NCI-H1105 treated with DMSO at 0.1 percent for 48 hours (cell line): ENCODE measurements around the gene CNTLN.
"Not testable (repeated sequence)": the region's sequence is repeated elsewhere in the genome, so short reads cannot be mapped to it uniquely, and the experiment has no call there.

Experiments
- DNase-seq: peaks from one replicate; lab custom pipeline; 2025; lab: John Stamatoyannopoulos, UW

CNTLN gene

DNA sequence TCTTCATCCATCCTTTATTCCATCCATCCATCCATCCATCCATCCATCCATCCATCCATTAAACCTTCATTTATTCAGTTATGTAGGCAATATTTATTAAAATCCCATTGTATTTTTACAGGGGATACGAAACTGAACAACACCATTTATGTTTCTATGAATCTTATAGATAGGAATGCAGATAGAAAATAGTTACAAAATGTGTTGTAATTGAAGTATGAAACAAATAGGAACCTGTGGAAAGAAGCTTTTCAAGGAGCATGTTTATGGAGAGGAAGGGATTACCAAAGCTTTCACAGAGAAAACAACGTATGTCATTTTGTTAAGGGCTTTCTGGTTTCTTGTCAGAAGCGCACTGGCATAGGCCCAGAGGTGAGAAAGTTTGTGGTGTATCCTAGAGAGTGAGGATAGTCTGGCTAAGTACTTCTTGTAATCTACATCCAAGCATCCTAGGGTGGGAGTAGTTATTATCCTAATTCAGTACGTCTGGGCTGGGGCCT, 184.0 kb downstream of the CNTLN start:
- DNase-seq = no peak

DNA sequence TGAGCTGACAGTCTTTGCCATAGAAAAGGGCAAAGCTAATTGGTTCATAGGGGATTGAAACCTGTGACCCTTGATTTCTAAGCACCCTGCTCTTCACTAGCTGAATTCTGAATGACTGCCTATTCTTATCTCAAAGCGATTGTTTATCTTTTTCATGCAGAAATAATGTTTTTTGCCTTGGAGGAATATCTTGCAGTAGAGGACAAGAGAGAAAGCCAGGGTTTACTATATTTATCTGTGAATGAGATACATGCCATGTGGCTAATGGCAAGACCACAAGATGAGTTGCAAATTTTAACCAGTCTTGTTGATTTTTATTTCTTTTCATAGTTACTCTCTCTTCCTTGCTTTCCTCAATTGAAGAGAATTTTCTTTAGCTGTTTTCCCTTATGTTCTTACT, 185.0 kb downstream of the CNTLN start:
- DNase-seq = no peak

DNA sequence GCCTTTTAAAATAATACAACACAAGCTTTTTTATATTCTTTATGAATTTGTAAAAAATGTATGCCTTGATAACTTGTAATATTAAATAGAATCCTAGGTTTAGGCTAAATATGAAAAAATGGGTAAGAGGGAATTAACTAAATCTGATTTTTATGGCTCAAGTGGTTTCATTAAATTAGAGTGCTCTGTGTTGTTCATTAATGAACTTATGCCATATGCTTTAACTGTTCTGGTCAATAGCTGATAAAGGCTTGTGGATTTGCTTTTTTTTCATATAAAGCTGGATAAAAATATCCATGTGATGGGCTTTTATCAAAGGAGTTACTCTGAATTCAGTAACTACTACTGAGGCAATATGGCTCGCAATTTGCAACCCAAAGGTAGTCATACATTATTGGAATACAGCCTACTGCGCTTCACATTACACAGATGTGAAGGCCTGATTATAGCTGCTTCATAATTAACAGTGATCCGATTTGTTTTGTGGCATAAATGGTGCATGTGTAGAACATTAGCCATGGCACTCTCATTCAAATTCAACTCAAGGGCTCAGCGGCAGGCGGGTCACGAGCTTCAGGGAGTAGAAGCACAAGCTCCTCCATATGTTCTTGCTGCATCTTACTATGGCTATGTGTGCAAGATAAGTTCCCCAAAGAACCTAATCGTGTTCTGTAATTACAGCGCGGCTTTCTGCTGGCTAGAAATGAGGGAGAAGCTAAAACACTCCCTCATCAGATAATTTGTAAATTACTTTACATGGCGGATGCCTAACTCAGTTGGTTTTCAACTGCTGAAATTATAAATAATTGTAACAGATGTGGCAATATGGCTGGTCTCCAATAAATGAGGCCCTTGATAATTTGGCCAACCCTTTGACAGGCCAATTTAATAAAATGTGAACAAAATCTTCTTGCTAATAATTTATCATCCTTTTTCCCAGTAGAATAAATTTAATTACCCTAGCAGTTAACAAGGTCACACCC, 188.3 kb downstream of the CNTLN start:
- no peak for DNase-seq

DNA sequence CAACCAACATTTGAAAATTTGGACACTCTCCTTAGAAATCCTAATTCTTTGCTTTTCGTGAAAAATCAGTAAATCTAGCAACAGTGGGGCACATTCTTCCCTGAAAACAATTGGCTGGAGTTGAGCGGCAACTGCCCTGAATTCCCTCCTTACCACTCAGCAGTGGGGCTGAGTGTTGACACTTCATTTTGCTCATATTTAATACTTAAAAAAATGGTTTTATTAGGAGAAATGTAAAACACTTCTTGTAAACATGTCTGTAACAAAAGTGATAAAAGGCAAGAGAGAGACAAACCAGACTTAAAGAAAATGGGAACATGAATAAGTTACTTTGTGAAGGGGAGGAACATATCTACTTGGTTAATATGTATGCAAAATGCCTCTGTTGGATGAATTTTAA, 193.5 kb downstream of the CNTLN start:
- no peak for DNase-seq

DNA sequence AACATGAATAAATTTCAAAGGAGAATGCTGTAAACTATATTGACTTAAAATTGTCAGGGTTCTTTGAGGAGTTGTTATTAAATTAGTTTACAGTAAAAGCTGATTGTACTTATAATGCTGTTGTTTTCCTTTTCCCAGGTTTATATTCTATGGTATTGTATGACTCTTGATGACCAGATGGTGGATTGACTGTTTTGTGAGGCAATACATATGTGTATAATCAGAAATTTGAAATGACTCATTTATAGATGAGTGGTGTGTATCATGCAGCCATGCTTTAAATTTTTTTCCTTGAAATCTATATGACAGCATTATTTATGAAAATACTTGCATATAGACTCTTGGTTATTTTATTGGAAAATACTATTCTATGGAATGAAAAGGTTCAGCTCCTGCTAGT, 195.3 kb downstream of the CNTLN start:
- no peak for DNase-seq

DNA sequence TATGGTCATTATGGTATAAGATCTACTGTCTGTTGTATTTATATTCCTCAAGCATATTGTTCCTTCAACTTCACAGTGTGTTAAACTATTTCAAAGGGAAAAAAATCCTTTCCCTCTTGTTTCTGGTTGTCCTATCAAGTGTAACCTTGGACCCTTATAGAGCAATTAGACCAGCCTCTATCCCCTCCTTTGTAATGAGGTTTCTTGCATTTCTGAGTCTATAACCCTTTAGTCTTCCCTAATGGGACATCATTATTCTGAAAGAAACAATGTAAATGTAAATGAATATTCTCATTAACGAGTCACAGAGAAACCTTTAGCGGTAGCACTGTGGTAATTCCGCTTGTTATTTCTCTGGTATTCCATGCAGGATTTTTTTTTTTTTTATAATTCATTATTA, 197.3 kb downstream of the CNTLN start:
- no peak for DNase-seq

DNA sequence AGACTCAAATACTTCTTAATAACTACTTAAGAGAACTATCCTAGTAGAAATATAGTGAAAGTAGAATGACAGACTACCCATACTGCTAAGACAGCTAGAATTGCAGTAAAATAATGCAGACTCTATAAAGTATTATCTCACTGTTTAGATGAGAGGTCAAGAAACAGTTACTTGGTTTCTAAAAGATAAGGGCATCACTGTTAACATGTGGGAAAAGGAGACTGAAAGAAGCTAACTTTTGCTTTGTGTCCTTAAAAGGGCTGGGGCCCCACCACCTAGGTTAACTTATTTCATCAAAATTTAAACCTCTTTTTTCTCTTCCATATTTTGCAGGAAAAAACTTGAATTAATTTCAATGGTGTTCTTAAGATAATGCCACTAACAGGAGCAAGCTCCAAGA, 204.3 kb downstream of the CNTLN start:
- DNase-seq = no peak

DNA sequence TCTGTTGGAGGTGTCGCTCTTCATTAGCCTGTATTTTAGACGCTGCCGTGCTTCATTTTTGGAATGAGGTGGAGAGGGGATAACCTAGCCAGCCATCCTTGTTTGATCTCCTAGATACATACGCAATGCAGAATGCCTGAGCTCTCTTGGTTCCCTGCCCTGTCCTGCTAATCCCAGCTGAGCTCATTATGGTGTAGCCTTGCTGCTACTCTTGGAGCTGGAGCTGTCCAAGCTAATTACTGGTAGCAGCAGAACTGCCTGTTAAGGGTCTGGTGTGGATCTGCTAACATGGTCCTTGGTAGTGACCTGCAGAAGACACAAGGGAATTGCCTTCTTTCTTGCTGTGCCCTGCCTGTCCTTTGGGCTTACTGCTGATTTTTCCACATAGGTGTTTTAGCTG, 207.9 kb downstream of the CNTLN start:
- DNase-seq = no peak

DNA sequence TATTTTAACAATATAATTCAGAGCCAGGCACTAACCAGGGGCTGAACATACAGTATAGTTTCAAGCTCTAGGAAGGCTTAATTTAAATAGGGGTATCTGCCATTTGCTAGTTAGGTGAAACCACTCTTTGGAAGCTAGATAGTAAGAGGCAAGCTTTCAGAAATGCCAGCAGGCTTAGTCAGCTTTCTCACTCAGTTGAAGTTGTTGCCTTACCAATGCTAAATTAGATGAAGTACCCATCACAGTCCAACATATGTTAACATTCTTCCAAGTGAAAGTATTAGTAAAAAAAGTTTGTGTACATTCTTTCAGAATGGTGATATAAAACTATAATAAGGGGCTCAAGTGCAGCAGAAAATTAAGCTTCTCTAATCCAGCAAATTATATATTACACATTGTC, 215.0 kb downstream of the CNTLN start:
- no peak for DNase-seq

DNA sequence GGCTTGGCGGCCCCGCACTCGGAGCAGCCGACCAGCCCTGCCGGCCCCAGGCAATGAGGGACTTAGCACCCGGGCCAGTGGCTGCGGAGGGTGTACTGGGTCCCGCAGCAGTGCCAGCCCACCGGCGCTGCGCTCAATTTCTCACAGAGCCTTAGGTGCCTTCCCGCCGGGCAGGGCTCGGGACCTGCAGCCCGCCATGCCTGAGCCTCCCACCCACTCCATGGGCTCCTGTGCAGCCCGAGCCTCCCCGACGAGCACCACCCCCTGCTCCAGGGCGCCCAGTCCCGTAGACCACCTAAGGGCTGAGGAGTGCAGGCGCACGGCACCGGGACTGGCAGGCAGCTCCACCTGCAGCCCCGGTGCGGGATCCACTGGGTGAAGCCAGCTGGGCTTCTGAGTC, 219.2 kb downstream of the CNTLN start:
- DNase-seq = not testable (repeated sequence)

DNA sequence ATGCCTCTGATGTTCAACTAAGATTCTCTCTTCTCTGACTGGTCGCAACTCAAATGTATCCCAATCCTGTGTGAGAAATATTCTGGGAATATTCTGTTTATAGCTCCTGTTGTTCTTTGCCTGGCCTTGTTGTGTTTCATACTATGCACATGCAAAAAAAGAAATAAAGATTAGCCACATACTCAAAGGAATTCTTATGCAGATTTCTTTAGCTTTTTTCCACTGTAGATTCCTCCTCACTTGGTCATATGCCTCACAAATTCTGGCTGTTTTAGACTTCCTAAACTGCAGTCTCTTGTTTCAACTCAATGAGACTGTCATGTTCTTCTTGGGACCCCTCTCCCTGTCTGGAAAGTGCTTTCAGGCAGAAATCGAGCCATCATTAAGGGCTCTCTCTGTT, 226.5 kb downstream of the CNTLN start:
- no peak for DNase-seq

DNA sequence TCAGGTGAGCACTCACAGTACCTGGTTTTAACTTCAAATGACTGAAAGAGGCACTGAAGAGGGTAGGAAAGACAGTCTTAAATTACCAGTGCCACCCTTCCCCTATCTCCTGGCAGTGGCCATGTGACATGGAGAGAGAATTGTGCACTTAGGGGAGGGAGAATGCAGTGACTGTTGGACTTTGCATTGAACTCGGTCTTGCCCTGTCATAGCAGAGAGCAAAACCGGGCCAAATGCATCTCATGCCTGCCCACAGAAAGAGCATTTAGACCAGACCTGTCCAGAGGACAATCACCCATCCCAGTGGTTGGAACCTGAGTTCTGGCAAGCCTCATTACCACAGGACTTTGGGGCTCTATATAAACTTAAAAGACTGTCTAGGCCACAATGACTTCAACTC, 232.2 kb downstream of the CNTLN start:
- DNase-seq = no peak

DNA sequence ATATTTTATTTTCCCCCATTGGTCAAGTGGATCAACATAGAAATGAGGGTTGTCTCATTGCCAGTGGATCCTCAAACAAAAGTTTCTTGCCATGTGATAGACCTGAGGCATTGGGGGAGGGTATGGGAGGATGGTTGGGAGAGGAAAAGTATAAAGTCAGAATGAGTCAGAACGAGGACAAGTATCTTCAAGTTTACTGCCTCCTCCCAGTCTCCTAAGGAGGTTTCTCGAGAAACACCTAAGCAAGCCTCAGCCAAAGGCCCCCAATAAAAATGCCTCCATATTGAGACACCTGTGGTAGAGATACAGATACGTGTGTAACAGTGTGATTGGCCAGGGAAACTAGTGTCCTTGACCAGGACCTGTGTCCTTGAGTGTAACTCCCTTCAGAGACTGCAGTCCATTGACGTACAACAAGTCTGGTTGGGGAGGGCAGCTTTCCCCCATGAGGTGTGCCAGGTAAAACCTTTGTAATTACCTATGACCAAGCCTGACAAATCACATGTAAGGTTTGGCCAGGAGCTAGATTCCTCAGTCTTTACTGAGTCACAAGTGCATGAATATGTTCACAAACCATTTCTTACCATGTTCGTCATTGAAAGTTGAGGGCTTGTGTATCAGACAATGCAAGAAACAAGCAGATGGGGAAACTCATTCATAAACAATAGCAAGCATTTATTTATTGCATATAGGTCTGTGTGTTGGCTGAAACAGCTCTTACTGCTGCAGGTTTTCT, 245.5 kb downstream of the CNTLN start:
- DNase-seq = no peak

DNA sequence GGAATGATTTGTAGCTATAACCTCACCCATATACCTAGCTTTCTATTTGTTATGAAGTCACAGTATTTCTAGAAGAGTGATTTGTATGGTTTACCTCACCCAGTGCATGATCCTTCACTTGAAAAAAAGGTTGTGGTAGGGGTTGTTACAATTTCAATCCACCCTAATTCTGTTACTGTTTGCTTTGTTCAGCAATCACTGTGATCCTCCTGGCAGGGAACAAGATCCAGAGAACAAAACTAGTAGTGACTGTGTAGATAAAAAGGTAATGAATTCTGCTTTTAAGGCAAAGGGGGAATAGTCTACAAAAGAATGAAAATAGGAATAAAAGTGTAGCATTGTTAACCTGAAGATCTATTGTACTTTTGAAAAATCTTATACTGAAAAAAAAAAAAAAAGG, 252.7 kb downstream of the CNTLN start:
- DNase-seq = no peak

DNA sequence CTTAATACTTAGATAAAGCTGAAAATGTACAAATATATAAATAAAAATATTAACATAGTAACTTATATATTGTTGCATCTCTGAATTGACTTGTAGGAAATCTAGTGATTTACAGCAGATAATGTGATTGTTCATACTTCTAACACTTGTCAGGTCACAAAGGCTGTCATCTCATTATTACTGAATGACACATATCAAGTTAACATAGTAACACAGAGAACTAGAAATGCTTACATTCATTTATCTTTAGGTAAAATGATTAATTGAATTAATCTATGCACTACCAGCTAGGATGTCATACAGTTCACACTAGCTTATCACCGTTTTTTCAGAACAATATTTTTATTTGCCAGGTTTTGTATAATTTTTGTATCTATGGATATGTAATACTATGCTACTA, 254.2 kb downstream of the CNTLN start:
- no peak for DNase-seq

DNA sequence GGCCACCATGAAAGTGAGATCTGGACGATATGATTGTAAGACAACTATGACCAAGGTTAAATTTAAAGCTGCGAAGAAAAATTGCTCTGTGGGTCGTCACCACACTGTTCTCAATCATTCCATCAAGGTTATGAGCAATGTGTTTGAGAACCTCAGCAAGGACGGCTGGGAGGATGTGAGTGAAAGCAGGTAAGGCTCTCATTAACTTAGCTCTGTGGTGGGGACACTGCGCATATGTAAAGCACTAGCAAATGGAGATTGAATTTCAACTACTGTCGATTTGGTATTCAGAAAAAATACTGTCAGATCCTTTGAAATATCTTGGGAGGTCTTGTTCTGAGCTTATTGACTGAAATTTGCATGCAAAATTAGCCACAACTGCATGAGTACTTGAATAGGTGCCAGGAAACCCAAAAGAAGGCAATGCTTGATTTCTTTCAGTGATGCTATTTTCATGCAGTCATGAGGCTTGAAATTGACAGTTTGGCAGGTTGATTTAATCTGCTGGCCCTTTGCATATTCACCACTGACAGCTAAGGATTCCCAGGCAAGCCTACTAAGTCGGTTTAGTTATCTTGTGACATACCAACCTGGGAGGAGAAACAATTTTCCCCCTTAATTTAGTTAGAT, 260.2 kb downstream of the CNTLN start:
- no peak for DNase-seq

DNA sequence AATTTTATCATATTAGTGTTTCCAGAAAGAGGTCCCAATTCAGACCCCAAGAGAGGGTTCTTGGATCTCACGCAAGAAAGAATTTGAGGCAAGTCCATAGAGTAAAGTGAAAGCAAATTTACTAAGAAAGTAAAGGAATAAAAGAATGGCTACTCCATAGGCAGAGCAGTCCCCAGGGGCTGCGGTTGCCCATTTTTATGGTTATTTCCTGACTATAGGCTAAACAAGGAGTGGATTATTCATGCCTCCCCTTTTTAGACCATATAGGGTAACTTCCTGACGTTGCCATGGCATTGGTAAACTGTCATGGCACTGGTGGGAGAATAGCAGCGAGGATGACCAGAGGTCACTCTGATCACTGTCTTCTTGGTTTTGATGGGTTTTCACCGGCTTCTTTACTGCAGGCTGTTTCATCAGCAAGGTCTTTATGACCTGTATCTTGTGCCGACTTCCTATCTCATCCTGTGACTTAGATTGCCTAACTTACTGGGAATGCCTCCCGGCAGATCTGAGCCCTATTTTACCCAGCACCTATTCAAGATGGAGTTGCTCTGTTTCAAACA, 262.4 kb downstream of the CNTLN start:
- not testable (repeated sequence) for DNase-seq

DNA sequence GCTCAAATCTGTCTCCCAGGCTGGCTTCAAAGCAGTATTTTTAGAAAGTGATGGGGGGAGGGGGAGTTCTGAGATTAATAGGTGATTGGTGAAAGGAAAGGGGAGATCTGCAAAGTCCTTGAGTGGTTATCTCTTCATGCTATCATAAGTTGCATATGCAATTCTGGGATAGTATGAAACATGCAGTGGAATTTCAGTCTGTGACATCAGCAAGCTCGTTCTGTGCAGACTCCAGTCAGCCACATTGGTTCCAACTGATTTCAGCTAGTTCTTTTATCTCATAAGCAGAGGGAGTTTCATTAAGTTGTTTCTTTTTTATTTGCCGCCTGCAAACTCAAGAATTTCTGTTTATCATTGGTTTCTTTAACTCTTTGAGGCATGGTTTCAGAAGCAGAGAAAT, 263.5 kb downstream of the CNTLN start:
- no peak for DNase-seq

DNA sequence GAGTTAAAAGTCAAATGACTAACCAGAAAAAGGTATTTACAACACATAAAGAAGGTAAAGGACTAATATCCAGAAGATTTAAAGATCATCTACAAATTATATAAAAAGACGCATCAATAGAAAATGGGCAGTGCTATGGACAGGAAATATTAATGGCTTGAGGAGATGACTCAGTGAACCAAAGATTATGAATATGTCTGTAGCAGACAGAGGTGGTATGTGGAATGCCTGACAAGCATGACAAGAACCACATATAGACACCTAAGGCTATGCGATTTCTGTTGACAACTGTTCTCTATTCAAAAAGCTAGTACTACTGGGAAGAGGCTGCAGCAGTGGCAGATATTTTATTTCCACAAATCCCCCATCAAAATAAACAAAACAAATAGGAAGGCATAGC, 267.0 kb downstream of the CNTLN start:
- no peak for DNase-seq

DNA sequence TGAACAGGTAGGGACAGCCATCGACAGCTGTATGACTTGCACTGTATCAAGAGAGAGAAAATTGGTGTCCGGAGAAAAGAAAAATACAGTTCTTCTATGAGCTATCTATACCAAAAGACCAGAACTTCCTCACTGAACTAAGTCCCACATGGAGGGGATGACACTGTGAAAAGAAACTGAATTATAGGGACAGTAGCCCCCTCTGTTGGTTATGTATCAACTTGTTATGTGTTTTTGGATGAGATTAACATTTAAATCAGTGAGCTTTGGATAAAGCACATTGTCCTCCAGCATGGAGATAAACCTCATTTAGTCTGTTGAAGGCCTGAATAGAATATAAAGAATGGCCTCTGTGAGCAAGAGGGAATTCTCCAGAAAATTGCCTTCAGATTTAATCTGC, 267.5 kb downstream of the CNTLN start:
- no peak for DNase-seq

DNA sequence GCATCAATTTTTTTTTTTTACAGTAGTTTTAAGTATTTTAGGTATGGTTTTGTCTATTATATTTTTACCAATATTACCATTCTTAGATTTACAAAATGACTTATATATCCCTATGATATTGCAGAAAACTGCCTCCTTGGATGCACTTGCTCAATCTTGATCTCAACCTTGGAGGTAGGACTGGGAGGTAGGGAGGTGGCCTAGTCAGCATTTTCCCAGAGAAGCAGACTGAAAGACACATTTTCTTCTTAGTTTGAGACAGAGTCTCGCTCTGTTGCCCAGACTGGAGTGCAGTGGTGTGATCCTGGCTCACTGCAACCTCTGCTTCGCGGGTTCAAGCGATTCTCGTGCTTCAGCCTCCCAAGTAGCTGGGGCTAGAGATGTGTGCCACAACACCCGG, 268.7 kb downstream of the CNTLN start:
- DNase-seq = no peak

DNA sequence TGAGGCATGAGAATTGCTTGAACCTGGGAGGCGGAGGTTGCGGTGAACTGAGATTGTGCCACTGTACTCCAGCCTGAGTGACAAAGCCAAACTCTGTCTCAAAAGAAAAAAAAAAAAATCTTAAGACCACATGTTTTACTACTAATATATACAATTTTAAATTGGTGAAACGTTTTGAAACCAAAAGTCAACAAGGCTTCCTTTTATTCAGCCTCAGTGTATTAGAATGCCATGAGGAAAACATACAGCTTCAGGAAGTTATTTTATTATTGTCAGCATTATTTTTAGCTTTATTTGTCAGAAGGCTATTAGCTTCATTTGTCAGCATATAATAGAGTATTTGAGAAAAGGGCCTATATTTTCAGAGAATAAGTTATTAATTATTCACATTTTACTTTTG, 280.1 kb downstream of the CNTLN start:
- DNase-seq = no peak
